Left lung (tissue), 10 donors: Measurements from ENCODE around the gene SPTLC3. TPM values are rescaled to one million over a fixed set of nuclear protein-coding genes. Genes with fewer than 3 reads are reported as not detected.

Source experiments
- ATAC-seq: fragments of 200-7000 bp; cut with Tn5 transposase; one replicate; pipeline ENCODE4 v1.9.1; 2020; ENCODE audit warnings: moderate library complexity
- DNase-seq, 4 donors: peaks; one replicate each; pipeline ENCODE4 v3.0.0-alpha.2; 2013 to 2020
- H3K27ac ChIP-seq, 2 donors: fragments of 200-600 bp; sonication (generic) in 1 of 2; one replicate each; pipeline versions ENCODE4 v1.5.0 to v1.8.0; 2020 to 2021
- H3K27me3 ChIP-seq, 2 donors: fragments of 200-600 bp; sonication (generic) in 1 of 2; one replicate each; pipeline versions ENCODE4 v1.5.0 to v1.8.0; 2020 to 2021
- H3K36me3 ChIP-seq, 2 donors: fragments of 200-600 bp; sonication (generic) in 1 of 2; one replicate each; pipeline versions ENCODE4 v1.5.0 to v1.8.0; 2020 to 2021
- H3K4me1 ChIP-seq, 2 donors: fragments of 200-600 bp; one replicate each; pipeline ENCODE4 v1.8.0; 2021
- H3K4me3 ChIP-seq, 2 donors: fragments of 200-600 bp; sonication (generic) in 1 of 2; one replicate each; pipeline versions ENCODE4 v1.5.0 to v1.8.0; 2020 to 2021; ENCODE audit warnings: mild to moderate bottlenecking in 1 of 2
- H3K9me3 ChIP-seq, 2 donors: fragments of 200-600 bp; sonication (generic) in 1 of 2; one replicate each; pipeline versions ENCODE4 v1.5.0 to v1.8.0; 2020 to 2021
- intact Hi-C, 2 donors: fragments of 100-400 bp; cut with DNase I; formaldehyde crosslinking; loops; one replicate each; pipeline versions ENCODE4 v1.11.2 to v1.14.2; 2022
- polyA plus RNA-seq, 6 donors: library from polyadenylated mRNA; unstranded; fragments of 120-200 nt; gene quantifications; one replicate each; pipeline ENCODE4 v1.2.1, GENCODE V29; 2013; ENCODE audit not compliant: insufficient read length in 6 of 6
- total RNA-seq, 2 donors: library from RNA; stranded (reverse); fragmentation: NEBNext Ultra II Directional; extraction: Animal tissue kit (Norgen Biotek cat#: 25700); gene quantifications; one replicate each; pipeline ENCODE4 v1.2.1, GENCODE V29; 2021
- TF ChIP-seq, protein P1 (sequence below), 2 donors: fragments of 200-600 bp; sonication (generic) in 1 of 2; IDR thresholded peaks; one replicate each; pipeline versions ENCODE4 v1.5.0 to v1.8.0; 2021; ENCODE audit warnings: antibody characterized with exemption in 2 of 2
- donor health status: DM: no; HTN: yes; CAD: no.
- donor health status: DM: no; HTN: no; CAD: no.

SPTLC3 gene
- total and polyA plus RNA-seq, 8 donors, result 10.4 to 25.0 (median 13.9) TPM

DNA sequence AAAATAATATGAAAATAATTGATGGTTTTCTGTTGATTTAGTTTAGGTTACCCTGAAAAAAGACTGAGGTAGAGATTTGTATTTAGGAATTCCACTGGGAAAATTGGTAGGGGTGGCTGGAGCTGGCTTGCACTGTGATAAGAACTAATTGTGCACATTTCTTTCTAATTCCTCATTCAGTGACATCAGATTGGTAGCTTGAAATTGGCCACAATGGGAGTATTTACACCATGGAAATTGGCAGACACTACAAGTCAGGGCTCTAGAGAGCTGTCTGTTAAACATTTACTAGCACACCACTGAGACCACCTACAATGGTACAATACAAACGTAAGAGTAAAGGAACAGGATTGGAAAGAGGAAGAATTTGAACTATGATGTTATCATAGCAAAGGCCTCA lies 160.3 kb downstream of the SPTLC3 start:
- intact Hi-C loops, result no loop called here
- Histone ChIP-seq H3K27me3 (no peaks in the 10 kb centered on the region), H3K4me3 (no peak overlapping the region), H3K36me3 (no peaks in the 10 kb centered on the region), H3K4me1 (no peaks in the 10 kb centered on the region), H3K9me3 (no peaks in the 10 kb centered on the region), H3K27ac (no peak overlapping the region)
- no peak for ATAC-seq
- TF ChIP-seq, protein P1, sequence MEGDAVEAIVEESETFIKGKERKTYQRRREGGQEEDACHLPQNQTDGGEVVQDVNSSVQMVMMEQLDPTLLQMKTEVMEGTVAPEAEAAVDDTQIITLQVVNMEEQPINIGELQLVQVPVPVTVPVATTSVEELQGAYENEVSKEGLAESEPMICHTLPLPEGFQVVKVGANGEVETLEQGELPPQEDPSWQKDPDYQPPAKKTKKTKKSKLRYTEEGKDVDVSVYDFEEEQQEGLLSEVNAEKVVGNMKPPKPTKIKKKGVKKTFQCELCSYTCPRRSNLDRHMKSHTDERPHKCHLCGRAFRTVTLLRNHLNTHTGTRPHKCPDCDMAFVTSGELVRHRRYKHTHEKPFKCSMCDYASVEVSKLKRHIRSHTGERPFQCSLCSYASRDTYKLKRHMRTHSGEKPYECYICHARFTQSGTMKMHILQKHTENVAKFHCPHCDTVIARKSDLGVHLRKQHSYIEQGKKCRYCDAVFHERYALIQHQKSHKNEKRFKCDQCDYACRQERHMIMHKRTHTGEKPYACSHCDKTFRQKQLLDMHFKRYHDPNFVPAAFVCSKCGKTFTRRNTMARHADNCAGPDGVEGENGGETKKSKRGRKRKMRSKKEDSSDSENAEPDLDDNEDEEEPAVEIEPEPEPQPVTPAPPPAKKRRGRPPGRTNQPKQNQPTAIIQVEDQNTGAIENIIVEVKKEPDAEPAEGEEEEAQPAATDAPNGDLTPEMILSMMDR (IDR thresholded peaks at IDR 0.05), result no peak
- no peak for DNase-seq

DNA sequence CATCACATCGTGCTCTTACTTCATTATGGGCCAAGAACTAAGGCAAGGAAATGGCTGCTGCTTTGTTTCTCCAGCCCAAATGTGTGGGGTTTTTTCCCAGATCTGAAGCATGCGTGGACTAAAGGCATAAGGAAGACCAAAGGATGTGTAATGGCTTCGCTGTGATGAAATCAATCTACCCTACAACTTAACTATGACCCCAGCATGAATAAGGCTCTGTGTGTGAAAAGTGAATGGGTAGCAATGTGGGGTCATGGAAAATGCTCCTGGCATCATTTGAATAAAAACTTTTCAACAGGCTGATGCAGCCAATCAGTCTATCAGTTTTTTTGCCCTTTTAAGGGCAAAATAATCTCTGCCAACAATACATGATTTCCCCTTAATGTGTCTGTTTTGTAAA lies 162.0 kb downstream of the SPTLC3 start:
- TF ChIP-seq, protein P1 (IDR thresholded peaks at IDR 0.05), result no peak
- intact Hi-C loops, result no loop called here
- Histone ChIP-seq H3K4me1 (no peaks in the 10 kb centered on the region), H3K36me3 (no peaks in the 10 kb centered on the region), H3K27ac (no peak overlapping the region), H3K27me3 (no peaks in the 10 kb centered on the region), H3K4me3 (no peak overlapping the region), H3K9me3 (no peaks in the 10 kb centered on the region)
- DNase-seq (no peak), ATAC-seq (no peak)

DNA sequence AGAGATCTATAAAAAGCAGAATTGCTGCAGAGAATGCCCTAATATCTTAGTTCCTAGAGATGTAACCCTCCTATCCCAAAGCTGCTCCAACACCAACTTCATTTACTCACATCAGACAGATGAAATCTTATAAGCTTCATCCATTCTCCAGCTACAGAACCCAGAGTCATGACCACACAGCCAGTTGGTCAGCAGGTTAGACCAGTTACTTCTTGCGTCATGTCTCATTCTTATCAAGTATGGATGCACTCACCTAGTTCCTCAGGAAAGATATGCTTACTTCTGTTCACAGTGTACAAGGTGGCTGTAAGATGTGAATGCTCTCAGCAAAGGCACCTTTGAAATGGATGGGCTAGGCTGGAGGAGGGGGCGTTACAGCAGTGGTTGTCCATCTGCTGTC lies 164.4 kb downstream of the SPTLC3 start:
- intact Hi-C loops, result no loop called here

DNA sequence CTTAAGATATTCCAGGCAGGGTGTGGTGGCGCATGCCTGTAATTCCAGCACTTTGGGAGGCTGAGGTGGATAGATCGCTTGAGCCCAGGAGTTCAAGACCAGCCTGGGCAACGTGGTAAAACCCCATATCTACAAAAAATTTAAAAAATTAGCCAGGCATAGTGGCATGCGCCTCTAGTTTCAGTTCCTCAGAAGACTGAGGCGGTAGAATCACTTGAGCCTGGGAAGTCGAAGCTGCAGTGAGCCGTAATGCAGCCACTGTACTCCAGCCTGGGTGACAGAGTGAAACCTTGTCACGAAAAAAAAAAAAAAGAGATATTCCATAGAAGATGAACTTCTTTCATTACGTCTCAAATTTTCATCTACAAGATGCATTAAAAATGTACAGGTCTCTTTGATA lies 165.6 kb downstream of the SPTLC3 start:
- TF ChIP-seq, protein P1 (IDR thresholded peaks at IDR 0.05), result no peak
- no peaks in the 10 kb centered on the region for H3K27me3 ChIP-seq
- ATAC-seq (no peak), DNase-seq (no peak)
- intact Hi-C loops, result no loop called here
- H3K4me3 ChIP-seq, result no peak overlapping the region
- no peak overlapping the region for H3K27ac ChIP-seq
- peaks cover 0 to 6% of the 10 kb centered on the region in 2 donors for H3K9me3 ChIP-seq
- no peaks in the 10 kb centered on the region for H3K36me3 ChIP-seq
- no peaks in the 10 kb centered on the region for H3K4me1 ChIP-seq

More for the DNA sequence above, 164.4 kb downstream of the SPTLC3 start:
- ATAC-seq (no peak), DNase-seq (no peak)
- no peaks in the 10 kb centered on the region for H3K27me3 ChIP-seq
- no peaks in the 10 kb centered on the region for H3K4me1 ChIP-seq
- H3K9me3 ChIP-seq, result peaks cover 0 to 6% of the 10 kb centered on the region in 2 donors
- TF ChIP-seq, protein P1 (IDR thresholded peaks at IDR 0.05), result no peak
- no peaks in the 10 kb centered on the region for H3K36me3 ChIP-seq
- no peak overlapping the region for H3K27ac ChIP-seq
- no peak overlapping the region for H3K4me3 ChIP-seq

DNA sequence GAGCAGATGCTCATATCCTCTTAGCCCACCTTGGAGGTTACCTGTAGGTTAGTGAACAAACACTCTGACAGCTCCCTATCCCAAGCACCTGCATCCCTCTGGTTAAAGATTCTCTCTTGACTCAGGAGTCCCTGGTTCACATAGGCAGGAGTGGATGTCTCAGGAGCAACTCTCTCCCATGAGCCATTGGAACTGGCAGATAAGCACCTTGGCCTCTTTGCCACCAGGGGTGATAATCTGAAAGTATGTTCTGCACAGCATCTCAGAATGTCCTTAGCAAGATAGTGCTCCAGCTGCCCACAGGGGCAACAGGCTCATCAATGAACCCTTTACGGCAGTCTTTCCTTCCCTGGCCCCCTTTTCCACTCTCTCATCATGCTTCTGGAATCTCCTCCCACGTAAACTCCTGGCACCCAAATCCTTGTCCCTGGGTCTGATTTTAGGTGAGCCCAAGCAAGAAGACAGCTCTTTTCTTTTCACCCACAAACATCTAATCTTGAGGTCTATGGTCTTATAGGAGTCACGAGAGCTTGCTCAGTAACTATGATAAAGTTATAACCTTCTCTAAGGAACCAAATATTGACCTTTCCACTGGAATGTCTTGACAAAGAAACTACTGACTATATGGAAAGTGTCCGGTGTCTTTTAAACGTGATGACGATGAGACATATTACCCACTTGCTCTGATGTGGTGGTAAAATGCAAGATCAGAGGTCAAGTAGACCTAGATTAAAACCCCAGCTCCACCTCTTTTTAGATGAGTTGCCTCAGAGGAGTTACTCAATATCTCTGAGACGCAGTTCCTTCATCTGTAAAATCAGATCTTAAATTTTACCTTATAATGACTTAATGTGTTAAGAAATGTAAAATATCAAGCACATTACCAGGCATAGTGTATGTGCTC lies 172.5 kb downstream of the SPTLC3 start:
- TF ChIP-seq, protein P1 (IDR thresholded peaks at IDR 0.05), result no peak
- Histone ChIP-seq H3K4me3 (no peak overlapping the region), H3K36me3 (no peaks in the 10 kb centered on the region), H3K4me1 (no peaks in the 10 kb centered on the region), H3K27ac (no peak overlapping the region), H3K9me3 (peaks cover 0 to 4% of the 10 kb centered on the region in 2 donors), H3K27me3 (no peaks in the 10 kb centered on the region)
- no peak for DNase-seq
- intact Hi-C loops, result no loop called here
- no peak for ATAC-seq
